ENCODE results near the gene PHEX. TPM values are rescaled to one million over a fixed set of nuclear protein-coding genes. Genes with fewer than 3 reads are reported as not detected.

Gene PHEX
- total RNA-seq, 1 experiment from 2014 or later: 0.89 TPM

- TF ChIP-seq CTCF (IDR thresholded peaks at IDR 0.05; ENCODE audit: unreplicated experiment): no peak
- H3K9me3 Mint-ChIP-seq (ENCODE audit: unreplicated experiment): no peaks in the 10 kb centered on the region
- H3K27me3 Mint-ChIP-seq (ENCODE audit: insufficient read depth, unreplicated experiment): peaks cover 72% of the 10 kb centered on the region
- POLR2A ChIA-PET: no interaction called here
- no peak overlapping the region for H3K4me3 Mint-ChIP-seq (ENCODE audit: unreplicated experiment)
- BruUV-seq (replicated peaks): no TSS peak
- no peak overlapping the region for H3K27ac Mint-ChIP-seq (ENCODE audit: low read depth, unreplicated experiment)
- CTCF ChIA-PET: no interaction called here
- H3K4me1 Mint-ChIP-seq (ENCODE audit: insufficient read depth, unreplicated experiment): no peaks in the 10 kb centered on the region
- intact Hi-C loops (cut with micrococcal nuclease): no loop called here
- peaks cover 64% of the 10 kb centered on the region for H3K36me3 Mint-ChIP-seq (ENCODE audit: insufficient read depth, unreplicated experiment)
- DNase-seq (ENCODE audit: unreplicated experiment): no peak
These were observed 41.3 kb upstream of the PHEX start for GRCh38 chrX:21990832-21991231.

GRCh38 chrX:21991504-21991903, 40.6 kb upstream of the PHEX start:
- ChIA-PET CTCF (interaction anchor here (1.5 kb wide), 1 partner anchor 9 kb away, joined by 6 read pairs; no protein-coding TSS in a partner anchor), POLR2A (no interaction called here)
- H3K36me3 Mint-ChIP-seq (ENCODE audit: insufficient read depth, unreplicated experiment): peaks cover 68% of the 10 kb centered on the region
- DNase-seq (ENCODE audit: unreplicated experiment): no peak
- peaks cover 72% of the 10 kb centered on the region for H3K27me3 Mint-ChIP-seq (ENCODE audit: insufficient read depth, unreplicated experiment)
- peaks cover 6% of the 10 kb centered on the region for H3K4me1 Mint-ChIP-seq (ENCODE audit: insufficient read depth, unreplicated experiment)
- no peak for TF ChIP-seq CTCF (IDR thresholded peaks at IDR 0.05; ENCODE audit: unreplicated experiment)
- BruUV-seq (replicated peaks): no TSS peak
- H3K27ac Mint-ChIP-seq (ENCODE audit: low read depth, unreplicated experiment): no peak overlapping the region
- no peak overlapping the region for H3K4me3 Mint-ChIP-seq (ENCODE audit: unreplicated experiment)
- H3K9me3 Mint-ChIP-seq (ENCODE audit: unreplicated experiment): no peaks in the 10 kb centered on the region
- intact Hi-C loops (cut with micrococcal nuclease): no loop called here

- POLR2A ChIA-PET: no interaction called here
- no peak overlapping the region for H3K27ac Mint-ChIP-seq (ENCODE audit: low read depth, unreplicated experiment)
- H3K4me3 Mint-ChIP-seq (ENCODE audit: unreplicated experiment): no peak overlapping the region
These were observed 38.9 kb upstream of the PHEX start for GRCh38 chrX:21993265-21993664.

GRCh38 chrX:21996872-21997455, 35.2 kb upstream of the PHEX start:
- Mint-ChIP-seq H3K36me3 (ENCODE audit: insufficient read depth, unreplicated experiment) (peaks cover 35% of the 10 kb centered on the region), H3K4me1 (ENCODE audit: insufficient read depth, unreplicated experiment) (peaks cover 11% of the 10 kb centered on the region), H3K4me3 (ENCODE audit: unreplicated experiment) (no peak overlapping the region), H3K27ac (ENCODE audit: low read depth, unreplicated experiment) (peak overlapping the region; percentile 53), H3K27me3 (ENCODE audit: insufficient read depth, unreplicated experiment) (peaks cover 51% of the 10 kb centered on the region), H3K9me3 (ENCODE audit: unreplicated experiment) (no peaks in the 10 kb centered on the region)
- no peak for TF ChIP-seq CTCF (IDR thresholded peaks at IDR 0.05; ENCODE audit: unreplicated experiment)
- DNase-seq (ENCODE audit: unreplicated experiment): peak; percentile 57
- no TSS peak for BruUV-seq (replicated peaks)
- intact Hi-C loops (cut with micrococcal nuclease): no loop called here
- CTCF ChIA-PET: interaction anchor here (0.6 to 1.5 kb wide), 2 partner anchors 11 to 1585 kb away, joined by 4 to 9 read pairs; no protein-coding TSS in a partner anchor
- POLR2A ChIA-PET: interaction anchor here (0.6 to 1.3 kb wide), 4 partner anchors 11 to 278 kb away, joined by 3 to 4 read pairs (median 3); no protein-coding TSS in a partner anchor

More at GRCh38 chrX:21993265-21993664, 38.9 kb upstream of the PHEX start:
- no TSS peak for BruUV-seq (replicated peaks)
- intact Hi-C loops (cut with micrococcal nuclease): no loop called here
- H3K36me3 Mint-ChIP-seq (ENCODE audit: insufficient read depth, unreplicated experiment): peaks cover 57% of the 10 kb centered on the region
- CTCF ChIA-PET: interaction anchor here (0.6 to 0.9 kb wide), 3 partner anchors 24 to 1379 kb away, joined by 3 read pairs; no protein-coding TSS in a partner anchor
- no peaks in the 10 kb centered on the region for H3K9me3 Mint-ChIP-seq (ENCODE audit: unreplicated experiment)
- H3K27me3 Mint-ChIP-seq (ENCODE audit: insufficient read depth, unreplicated experiment): peaks cover 64% of the 10 kb centered on the region
- no peak for TF ChIP-seq CTCF (IDR thresholded peaks at IDR 0.05; ENCODE audit: unreplicated experiment)
- peaks cover 11% of the 10 kb centered on the region for H3K4me1 Mint-ChIP-seq (ENCODE audit: insufficient read depth, unreplicated experiment)
- no peak for DNase-seq (ENCODE audit: unreplicated experiment)
